Tibial artery (tissue), 4 donors: ENCODE measurements around the gene GRIN2D.

Experiments used
- DNase-seq, 2 donors: peaks; one replicate each; pipeline ENCODE4 v3.0.0-alpha.2; 2019
- H3K27ac ChIP-seq, 2 donors: fragments of 200-600 bp; sonication (generic) in 1 of 2; 1 replicate in 1 of 2; 2 replicates in 1 of 2; pipeline ENCODE4 v1.5.1; 2018 to 2019; ENCODE audit warnings: mild to moderate bottlenecking in 1 of 2
- H3K27me3 ChIP-seq, 2 donors: fragments of 200-600 bp; sonication (generic) in 1 of 2; one replicate each; pipeline versions ENCODE4 v1.5.1 to v1.6.0; 2016 to 2019
- H3K36me3 ChIP-seq, 3 donors: fragments of 200-600 bp; sonication (generic) in 2 of 3; one replicate each; pipeline ENCODE4 v1.5.1; 2016 to 2019; ENCODE audit warnings: mild to moderate bottlenecking in 2 of 3
- H3K4me1 ChIP-seq, 4 donors: fragments of 200-600 bp; sonication (generic) in 2 of 4; 1 replicate in 3 of 4; 2 replicates in 1 of 4; pipeline ENCODE4 v1.5.1; 2016 to 2019
- H3K4me3 ChIP-seq, 2 donors: fragments of 200-600 bp; sonication (generic) in 1 of 2; 1 replicate in 1 of 2; 2 replicates in 1 of 2; pipeline ENCODE4 v1.5.1; 2018 to 2019; ENCODE audit warnings: mild to moderate bottlenecking in 2 of 2
- H3K9me3 ChIP-seq, 3 donors: fragments of 200-600 bp; sonication (generic) in 1 of 3; one replicate each; pipeline ENCODE4 v1.5.1; 2016 to 2019
- CTCF ChIP-seq, 2 experiments: fragments of 200-600 bp in 1 of 2; fragments of 450-650 bp in 1 of 2; IDR thresholded peaks; one replicate each; pipeline ENCODE4 v1.5.1; 2017 to 2019; ENCODE audit warnings: antibody characterized with exemption in 2 of 2, mild to moderate bottlenecking in 1 of 2, moderate library complexity in 1 of 2
- intact Hi-C: fragments of 100-400 bp; cut with DNase I; formaldehyde crosslinking; loops from one replicate; pipeline ENCODE4 v1.15.0; 2023; ENCODE audit warnings: low total_unique reads

GRIN2D gene

GRCh38 chr19:48359123-48359522, 34.3 kb upstream of the GRIN2D start:
- H3K4me3 ChIP-seq = no peak overlapping the region
- DNase-seq = no peak
- intact Hi-C loops = no loop called here
- H3K4me1 ChIP-seq = peaks cover 0 to 5% (median 0%) of the 10 kb centered on the region in 4 donors
- H3K27me3 ChIP-seq = no peaks in the 10 kb centered on the region
- H3K27ac ChIP-seq = no peak overlapping the region
- peaks cover 0 to 17% (median 4%) of the 10 kb centered on the region in 3 donors for H3K36me3 ChIP-seq
- TF ChIP-seq CTCF (IDR thresholded peaks at IDR 0.05) = no peak
- H3K9me3 ChIP-seq = no peaks in the 10 kb centered on the region

- peaks cover 0 to 11% (median 5%) of the 10 kb centered on the region in 4 donors for H3K4me1 ChIP-seq
- no peak overlapping the region for H3K4me3 ChIP-seq
- no peak overlapping the region for H3K27ac ChIP-seq
- TF ChIP-seq CTCF (IDR thresholded peaks at IDR 0.05) = no peak
- H3K36me3 ChIP-seq = peaks cover 0 to 17% (median 4%) of the 10 kb centered on the region in 3 donors
- H3K27me3 ChIP-seq = no peaks in the 10 kb centered on the region
- no peak for DNase-seq
- intact Hi-C loops = no loop called here
- no peaks in the 10 kb centered on the region for H3K9me3 ChIP-seq
Measured at GRCh38 chr19:48361912-48362311, 31.6 kb upstream of the GRIN2D start.

GRCh38 chr19:48362716-48363499, 30.6 kb upstream of the GRIN2D start:
- peak; percentile 6 to 18 for TF ChIP-seq CTCF (IDR thresholded peaks at IDR 0.05)
- Histone ChIP-seq H3K9me3 (no peaks in the 10 kb centered on the region), H3K27me3 (no peaks in the 10 kb centered on the region), H3K4me1 (peaks cover 0 to 11% (median 5%) of the 10 kb centered on the region in 4 donors), H3K4me3 (peak overlapping the region; percentile 63 to 73), H3K36me3 (peaks cover 0 to 17% (median 4%) of the 10 kb centered on the region in 3 donors), H3K27ac (peak overlapping the region; percentile 84 to 96)
- peak; percentile 95 to 97 for DNase-seq
- intact Hi-C loops = no loop called here

GRCh38 chr19:48363500-48363809, 30.0 kb upstream of the GRIN2D start:
- peak in 1 of 2 donors; percentile 37 for DNase-seq
- peaks cover 0 to 15% (median 4%) of the 10 kb centered on the region in 3 donors for H3K36me3 ChIP-seq
- intact Hi-C loops = no loop called here
- H3K9me3 ChIP-seq = no peaks in the 10 kb centered on the region
- H3K4me1 ChIP-seq = peaks cover 0 to 11% (median 5%) of the 10 kb centered on the region in 4 donors
- H3K27ac ChIP-seq = peak overlapping the region; percentile 84 to 96
- H3K27me3 ChIP-seq = no peaks in the 10 kb centered on the region
- TF ChIP-seq CTCF (IDR thresholded peaks at IDR 0.05) = no peak
- peak overlapping the region; percentile 63 to 73 for H3K4me3 ChIP-seq

GRCh38 chr19:48363810-48364597, 29.5 kb upstream of the GRIN2D start, which contains the start of the genes SYNGR4 and TMEM143:
Gene SYNGR4 (plus strand): TSS chr19:48364367. CDS start chr19:48365843, 1,476 bp downstream.
Gene TMEM143 (minus strand): TSS chr19:48363940. CDS start chr19:48363920, 20 bp downstream.
- H3K27ac ChIP-seq = peak within 1 kb of the TSS; percentile 84 to 96
- TF ChIP-seq CTCF (IDR thresholded peaks at IDR 0.05) = no peak
- no peaks in the 10 kb centered on the region for H3K27me3 ChIP-seq
- no peaks in the 10 kb centered on the region for H3K9me3 ChIP-seq
- intact Hi-C loops = no loop called here
- peaks cover 0 to 10% (median 4%) of the 10 kb centered on the region in 3 donors for H3K36me3 ChIP-seq
- H3K4me1 ChIP-seq = peaks cover 0 to 11% (median 5%) of the 10 kb centered on the region in 4 donors
- H3K4me3 ChIP-seq = peak within 1 kb of the TSS; percentile 63 to 73
- peak; percentile 99 to 100 for DNase-seq
